T-helper 2 cell treated with Interferon-gamma antibody and Interleukin-4, amounts not matched to agents 5 μg/mL and 100 μg/mL, for 36 hours (primary cell): ENCODE measurements around the gene KIF12.

ENCODE experiments used
- DNase-seq: peaks from one replicate; pipeline ENCODE4 v3.0.0; 2021; ENCODE audit warnings: low spot score
- H3K27ac Mint-ChIP-seq: one replicate; pipeline ENCODE4 v1.8.0; 2021; ENCODE audit warnings: mild to moderate bottlenecking, mixed read lengths
- H3K27me3 Mint-ChIP-seq: one replicate; pipeline ENCODE4 v1.8.0; 2021; ENCODE audit warnings: low read depth, mixed read lengths
- H3K36me3 Mint-ChIP-seq: one replicate; pipeline ENCODE4 v1.8.0; 2021; ENCODE audit warnings: low read depth, mixed read lengths
- H3K4me1 Mint-ChIP-seq: one replicate; pipeline ENCODE4 v1.8.0; 2021; ENCODE audit warnings: low read depth, mixed read lengths
- H3K4me3 Mint-ChIP-seq: one replicate; pipeline ENCODE4 v1.8.0; 2022; ENCODE audit warnings: mild to moderate bottlenecking, moderate library complexity, mixed read lengths
- H3K9me3 Mint-ChIP-seq: one replicate; pipeline ENCODE4 v1.8.0; 2021; ENCODE audit warnings: mixed read lengths

KIF12 gene

GRCh38 chr9:114060711-114061110, 38.4 kb downstream of the KIF12 start:
- DNase-seq = no peak
- Mint-ChIP-seq H3K4me3 (no peak overlapping the region), H3K9me3 (no peaks in the 10 kb centered on the region), H3K36me3 (no peaks in the 10 kb centered on the region), H3K4me1 (no peaks in the 10 kb centered on the region), H3K27me3 (peaks cover 3% of the 10 kb centered on the region), H3K27ac (no peak overlapping the region)

- Mint-ChIP-seq H3K4me3 (no peak overlapping the region), H3K9me3 (no peaks in the 10 kb centered on the region), H3K27ac (no peak overlapping the region), H3K27me3 (peaks cover 3% of the 10 kb centered on the region), H3K4me1 (no peaks in the 10 kb centered on the region), H3K36me3 (no peaks in the 10 kb centered on the region)
- DNase-seq = no peak
Observed at GRCh38 chr9:114060070-114060469, 39.0 kb downstream of the KIF12 start.

GRCh38 chr9:114059047-114059803, 39.9 kb downstream of the KIF12 start:
- Mint-ChIP-seq H3K27ac (no peak overlapping the region), H3K9me3 (no peaks in the 10 kb centered on the region), H3K36me3 (no peaks in the 10 kb centered on the region), H3K4me3 (no peak overlapping the region), H3K27me3 (peaks cover 3% of the 10 kb centered on the region), H3K4me1 (no peaks in the 10 kb centered on the region)
- no peak for DNase-seq

GRCh38 chr9:114058688-114059046, 40.4 kb downstream of the KIF12 start:
- H3K9me3 Mint-ChIP-seq = no peaks in the 10 kb centered on the region
- H3K4me3 Mint-ChIP-seq = no peak overlapping the region
- DNase-seq = no peak
- H3K36me3 Mint-ChIP-seq = no peaks in the 10 kb centered on the region
- no peaks in the 10 kb centered on the region for H3K4me1 Mint-ChIP-seq
- H3K27ac Mint-ChIP-seq = no peak overlapping the region
- H3K27me3 Mint-ChIP-seq = peaks cover 3% of the 10 kb centered on the region

- H3K4me1 Mint-ChIP-seq = no peaks in the 10 kb centered on the region
- DNase-seq = no peak
- no peaks in the 10 kb centered on the region for H3K9me3 Mint-ChIP-seq
- no peaks in the 10 kb centered on the region for H3K36me3 Mint-ChIP-seq
- no peaks in the 10 kb centered on the region for H3K27me3 Mint-ChIP-seq
- no peak overlapping the region for H3K27ac Mint-ChIP-seq
- H3K4me3 Mint-ChIP-seq = no peak overlapping the region
Observed at GRCh38 chr9:114057161-114057885, 41.8 kb downstream of the KIF12 start.

GRCh38 chr9:114056527-114056926, 42.6 kb downstream of the KIF12 start:
- no peak for DNase-seq
- H3K9me3 Mint-ChIP-seq = no peaks in the 10 kb centered on the region
- H3K4me3 Mint-ChIP-seq = no peak overlapping the region
- no peak overlapping the region for H3K27ac Mint-ChIP-seq
- no peaks in the 10 kb centered on the region for H3K36me3 Mint-ChIP-seq
- no peaks in the 10 kb centered on the region for H3K4me1 Mint-ChIP-seq
- no peaks in the 10 kb centered on the region for H3K27me3 Mint-ChIP-seq

- no peak for DNase-seq
- Mint-ChIP-seq H3K27me3 (no peaks in the 10 kb centered on the region), H3K4me1 (no peaks in the 10 kb centered on the region), H3K9me3 (no peaks in the 10 kb centered on the region), H3K4me3 (no peak overlapping the region), H3K27ac (no peak overlapping the region), H3K36me3 (no peaks in the 10 kb centered on the region)
Observed at GRCh38 chr9:114055894-114056293, 43.2 kb downstream of the KIF12 start.

- Mint-ChIP-seq H3K4me1 (no peaks in the 10 kb centered on the region), H3K4me3 (no peak overlapping the region), H3K9me3 (no peaks in the 10 kb centered on the region), H3K36me3 (no peaks in the 10 kb centered on the region), H3K27ac (no peak overlapping the region), H3K27me3 (no peaks in the 10 kb centered on the region)
- DNase-seq = no peak
Observed at GRCh38 chr9:114055061-114055460, 44.0 kb downstream of the KIF12 start.

GRCh38 chr9:114054191-114054690, 44.9 kb downstream of the KIF12 start:
- no peak for DNase-seq
- Mint-ChIP-seq H3K27ac (no peak overlapping the region), H3K36me3 (no peaks in the 10 kb centered on the region), H3K27me3 (no peaks in the 10 kb centered on the region), H3K9me3 (no peaks in the 10 kb centered on the region), H3K4me3 (no peak overlapping the region), H3K4me1 (no peaks in the 10 kb centered on the region)

- Mint-ChIP-seq H3K27me3 (no peaks in the 10 kb centered on the region), H3K9me3 (no peaks in the 10 kb centered on the region), H3K36me3 (no peaks in the 10 kb centered on the region), H3K4me3 (no peak overlapping the region), H3K27ac (no peak overlapping the region), H3K4me1 (no peaks in the 10 kb centered on the region)
- DNase-seq = no peak
Observed at GRCh38 chr9:114053246-114054005, 45.7 kb downstream of the KIF12 start.

- no peaks in the 10 kb centered on the region for H3K27me3 Mint-ChIP-seq
- no peak for DNase-seq
- H3K27ac Mint-ChIP-seq = no peak overlapping the region
Observed at GRCh38 chr9:114051706-114052105, 47.4 kb downstream of the KIF12 start.

GRCh38 chr9:114051281-114051680, 47.8 kb downstream of the KIF12 start:
- H3K27me3 Mint-ChIP-seq = no peaks in the 10 kb centered on the region
- no peak for DNase-seq
- H3K9me3 Mint-ChIP-seq = no peaks in the 10 kb centered on the region
- H3K27ac Mint-ChIP-seq = no peak overlapping the region
- H3K4me3 Mint-ChIP-seq = no peak overlapping the region
- H3K4me1 Mint-ChIP-seq = no peaks in the 10 kb centered on the region
- no peaks in the 10 kb centered on the region for H3K36me3 Mint-ChIP-seq

More at GRCh38 chr9:114051706-114052105, 47.4 kb downstream of the KIF12 start:
- Mint-ChIP-seq H3K4me3 (no peak overlapping the region), H3K36me3 (no peaks in the 10 kb centered on the region), H3K4me1 (no peaks in the 10 kb centered on the region), H3K9me3 (no peaks in the 10 kb centered on the region)

GRCh38 chr9:114050646-114051045, 48.4 kb downstream of the KIF12 start:
- Mint-ChIP-seq H3K9me3 (no peaks in the 10 kb centered on the region), H3K27ac (no peak overlapping the region), H3K36me3 (no peaks in the 10 kb centered on the region), H3K27me3 (peaks cover 2% of the 10 kb centered on the region), H3K4me1 (no peaks in the 10 kb centered on the region), H3K4me3 (no peak overlapping the region)
- no peak for DNase-seq

GRCh38 chr9:114050226-114050568, 48.9 kb downstream of the KIF12 start:
- Mint-ChIP-seq H3K9me3 (no peaks in the 10 kb centered on the region), H3K4me1 (no peaks in the 10 kb centered on the region), H3K27ac (no peak overlapping the region), H3K4me3 (no peak overlapping the region), H3K27me3 (peaks cover 2% of the 10 kb centered on the region), H3K36me3 (no peaks in the 10 kb centered on the region)
- no peak for DNase-seq
